ENCODE results near the gene WDFY4.

GRCh38 chr10:49023071-49023470 is 338.4 kb downstream of the WDFY4 start:
- TF ChIP-seq YY1 (IDR thresholded peaks at IDR 0.05; ENCODE audit: low read depth) (no peak), EP300 (IDR thresholded peaks at IDR 0.05; ENCODE audit: borderline replicate concordance in 1 of 2, low read depth in 1 of 2, low read length in 1 of 2) (no peak)
- TF ChIP-seq, protein P1, sequence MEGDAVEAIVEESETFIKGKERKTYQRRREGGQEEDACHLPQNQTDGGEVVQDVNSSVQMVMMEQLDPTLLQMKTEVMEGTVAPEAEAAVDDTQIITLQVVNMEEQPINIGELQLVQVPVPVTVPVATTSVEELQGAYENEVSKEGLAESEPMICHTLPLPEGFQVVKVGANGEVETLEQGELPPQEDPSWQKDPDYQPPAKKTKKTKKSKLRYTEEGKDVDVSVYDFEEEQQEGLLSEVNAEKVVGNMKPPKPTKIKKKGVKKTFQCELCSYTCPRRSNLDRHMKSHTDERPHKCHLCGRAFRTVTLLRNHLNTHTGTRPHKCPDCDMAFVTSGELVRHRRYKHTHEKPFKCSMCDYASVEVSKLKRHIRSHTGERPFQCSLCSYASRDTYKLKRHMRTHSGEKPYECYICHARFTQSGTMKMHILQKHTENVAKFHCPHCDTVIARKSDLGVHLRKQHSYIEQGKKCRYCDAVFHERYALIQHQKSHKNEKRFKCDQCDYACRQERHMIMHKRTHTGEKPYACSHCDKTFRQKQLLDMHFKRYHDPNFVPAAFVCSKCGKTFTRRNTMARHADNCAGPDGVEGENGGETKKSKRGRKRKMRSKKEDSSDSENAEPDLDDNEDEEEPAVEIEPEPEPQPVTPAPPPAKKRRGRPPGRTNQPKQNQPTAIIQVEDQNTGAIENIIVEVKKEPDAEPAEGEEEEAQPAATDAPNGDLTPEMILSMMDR (IDR thresholded peaks at IDR 0.05) = no peak
